GM12892 (cell line): Measurements from ENCODE around the gene TAS2R14. TPM values are rescaled to one million over a fixed set of nuclear protein-coding genes. Genes with fewer than 3 reads are reported as not detected.

ENCODE experiments used
- DNase-seq: peaks from one replicate; pipeline ENCODE4 v3.0.0; 2011; ENCODE audit not compliant: insufficient read length
- FAIRE-seq: peaks from 2 replicates; lab custom pipeline; 2011; peaks lifted over from hg19 to GRCh38; lab: Jason Lieb, UNC
- POLR2A ChIP-seq: IDR thresholded peaks from 2 replicates; pipeline ENCODE4 v1.6.1; 2011; ENCODE audit warnings: low read depth, low read length, control low read depth
- POLR2AphosphoS5 ChIP-seq: IDR thresholded peaks from 2 replicates; pipeline ENCODE4 v1.6.1; 2011; ENCODE audit warnings: low read depth, low read length, control low read depth
- TAF1 ChIP-seq: IDR thresholded peaks from 2 replicates; pipeline ENCODE4 v1.6.1; 2011; ENCODE audit warnings: low read depth, mild to moderate bottlenecking, control low read depth, low read length, borderline replicate concordance
- polyA plus RNA-seq: library from polyadenylated mRNA; unstranded; fragments of >200 nt; gene quantifications from one replicate; pipeline ENCODE4 v1.2.1, GENCODE V29; 2012; ENCODE audit warnings: missing spikeins, inconsistent platforms; ENCODE audit not compliant: missing spikeins

TAS2R14 gene, protein sequence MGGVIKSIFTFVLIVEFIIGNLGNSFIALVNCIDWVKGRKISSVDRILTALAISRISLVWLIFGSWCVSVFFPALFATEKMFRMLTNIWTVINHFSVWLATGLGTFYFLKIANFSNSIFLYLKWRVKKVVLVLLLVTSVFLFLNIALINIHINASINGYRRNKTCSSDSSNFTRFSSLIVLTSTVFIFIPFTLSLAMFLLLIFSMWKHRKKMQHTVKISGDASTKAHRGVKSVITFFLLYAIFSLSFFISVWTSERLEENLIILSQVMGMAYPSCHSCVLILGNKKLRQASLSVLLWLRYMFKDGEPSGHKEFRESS
- 2.3 TPM for polyA plus RNA-seq

- no peak for FAIRE-seq
These were observed at the start of gene TAS2R14 for GRCh38 chr12:10939163-10939562. Gene TAS2R14 (minus strand): TSS chr12:10939263. CDS start chr12:10939207, 56 bp downstream.

GRCh38 chr12:10986812-10987211 is 47.7 kb upstream of the TAS2R14 start, which contains the start of gene TAS2R50:
Gene TAS2R50 (minus strand): TSS chr12:10986912. CDS start chr12:10986860, 52 bp downstream.
- FAIRE-seq (no peak), DNase-seq (no peak)
- TF ChIP-seq POLR2A: no peak
- no peak for TF ChIP-seq TAF1
- no peak for TF ChIP-seq POLR2AphosphoS5

More at GRCh38 chr12:10939163-10939562, at the start of gene TAS2R14:
- no peak for TF ChIP-seq TAF1
- no peak for TF ChIP-seq POLR2A
- TF ChIP-seq POLR2AphosphoS5: no peak
- DNase-seq: no peak

- FAIRE-seq (no peak), DNase-seq (no peak)
- TF ChIP-seq TAF1 (no peak), POLR2A (no peak), POLR2AphosphoS5 (no peak)
These were observed 43.2 kb upstream of the TAS2R14 start for GRCh38 chr12:10982244-10982643.

- FAIRE-seq: no peak
- TF ChIP-seq TAF1: no peak
- TF ChIP-seq POLR2AphosphoS5: no peak
- no peak for TF ChIP-seq POLR2A
- DNase-seq: no peak
These were observed 35.9 kb upstream of the TAS2R14 start for GRCh38 chr12:10974965-10975364.

DNA sequence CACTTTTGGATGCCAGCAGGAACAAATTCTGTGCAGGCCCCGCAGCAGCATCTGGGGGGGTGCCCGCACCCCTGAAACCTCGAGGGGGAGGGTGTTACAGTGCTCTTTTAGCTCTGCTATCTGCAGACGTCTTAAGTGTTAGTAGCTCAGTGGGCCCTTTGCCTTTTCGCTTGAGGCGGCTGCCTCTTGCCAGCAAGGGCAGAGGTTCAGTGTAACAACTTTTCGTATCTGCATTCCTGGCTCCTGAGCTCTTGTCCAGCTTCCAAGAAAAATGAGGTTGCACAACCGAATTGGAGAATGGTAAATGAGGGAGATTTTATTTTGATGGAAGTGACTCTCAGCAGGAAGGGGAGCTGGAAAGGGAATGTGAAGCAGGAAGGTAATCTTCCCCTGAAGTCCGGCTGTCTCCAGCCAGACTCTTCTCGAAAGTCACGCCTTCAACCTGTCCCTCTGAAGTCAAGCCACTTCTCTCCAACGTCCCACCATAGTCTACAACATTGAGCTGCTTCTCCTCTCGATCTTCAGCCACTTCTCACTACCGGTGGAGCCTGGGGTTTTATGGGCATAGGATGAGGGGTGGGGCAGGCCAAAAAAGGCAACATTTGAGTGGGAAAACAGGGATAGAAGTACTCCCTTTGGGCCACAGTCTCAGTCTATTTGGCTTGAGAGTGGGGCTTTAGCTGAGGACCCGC is 29.8 kb upstream of the TAS2R14 start:
- FAIRE-seq: no peak
- TF ChIP-seq POLR2A (no peak), TAF1 (no peak), POLR2AphosphoS5 (no peak)
- no peak for DNase-seq

DNA sequence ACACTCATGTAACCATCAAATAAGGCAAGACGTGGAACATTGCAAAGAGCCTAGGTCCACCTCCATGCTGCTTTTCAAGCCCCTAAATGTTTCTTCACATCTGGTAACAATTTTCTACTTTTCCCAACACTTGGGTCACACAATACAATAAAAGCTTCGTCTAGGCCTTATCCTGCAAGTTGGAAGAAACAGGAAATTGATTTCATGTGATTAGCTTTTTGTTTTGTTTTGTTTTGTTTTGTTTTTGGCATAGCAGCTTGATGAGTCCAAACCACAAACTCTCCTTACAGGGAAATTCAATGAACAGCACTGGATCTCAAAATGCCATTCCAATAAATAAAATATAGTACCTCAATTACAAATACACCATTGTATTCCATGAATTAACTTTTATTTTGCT is 28.3 kb upstream of the TAS2R14 start:
- FAIRE-seq (no peak), DNase-seq (no peak)
- TF ChIP-seq POLR2A (no peak), TAF1 (no peak), POLR2AphosphoS5 (no peak)

DNA sequence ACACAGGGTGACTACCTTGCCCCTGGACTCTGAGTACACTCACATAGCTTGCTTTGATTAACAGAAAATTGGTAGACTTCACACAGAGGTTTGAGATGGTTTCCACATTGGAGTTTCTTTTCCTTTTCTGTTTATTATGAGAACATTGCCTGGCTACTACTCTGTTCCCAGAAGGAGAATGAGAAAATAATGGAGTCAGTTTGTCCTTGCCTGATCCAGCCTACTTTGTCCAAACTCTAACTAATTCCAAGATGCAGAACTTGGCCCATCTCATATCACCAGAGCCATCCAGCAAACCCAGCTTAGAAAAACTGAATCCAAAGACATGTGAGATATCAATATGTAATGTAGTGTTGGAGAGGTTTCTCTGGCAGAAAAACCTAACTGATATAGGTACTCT is 27.3 kb upstream of the TAS2R14 start:
- DNase-seq (no peak), FAIRE-seq (no peak)
- no peak for TF ChIP-seq POLR2A
- TF ChIP-seq POLR2AphosphoS5: no peak
- TF ChIP-seq TAF1: no peak

- TF ChIP-seq POLR2A: no peak
- TF ChIP-seq POLR2AphosphoS5: no peak
- TF ChIP-seq TAF1: no peak
- no peak for FAIRE-seq
- DNase-seq: no peak
These were observed 26.4 kb upstream of the TAS2R14 start for GRCh38 chr12:10965476-10965875.

GRCh38 chr12:10960211-10960610 is 21.1 kb upstream of the TAS2R14 start:
- DNase-seq (no peak), FAIRE-seq (no peak)
- no peak for TF ChIP-seq POLR2AphosphoS5
- no peak for TF ChIP-seq POLR2A
- TF ChIP-seq TAF1: no peak

GRCh38 chr12:10959804-10960203 is 20.7 kb upstream of the TAS2R14 start:
- TF ChIP-seq POLR2AphosphoS5 (no peak), TAF1 (no peak), POLR2A (no peak)
- FAIRE-seq: no peak

DNA sequence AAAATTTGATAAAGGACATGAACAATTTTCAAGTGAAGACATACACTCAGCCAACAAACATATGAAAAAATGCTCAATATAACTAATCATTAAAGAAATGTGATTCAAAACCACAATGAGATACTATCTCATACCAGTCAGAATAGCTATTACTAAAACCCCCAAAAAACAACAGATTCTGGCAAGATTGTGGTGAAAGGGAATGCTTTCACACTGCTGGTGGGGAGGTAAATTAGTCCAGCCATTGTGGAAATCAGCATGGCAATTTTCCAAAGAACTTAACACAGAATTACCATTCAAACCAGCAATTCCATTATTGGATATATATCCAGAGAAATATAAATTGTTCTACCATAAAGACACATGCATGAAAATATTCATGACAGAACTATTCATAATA is 18.7 kb upstream of the TAS2R14 start:
- FAIRE-seq: no peak
- no peak for DNase-seq
- TF ChIP-seq POLR2A (no peak), POLR2AphosphoS5 (no peak), TAF1 (no peak)

More at GRCh38 chr12:10959804-10960203, 20.7 kb upstream of the TAS2R14 start:
- DNase-seq: no peak

DNA sequence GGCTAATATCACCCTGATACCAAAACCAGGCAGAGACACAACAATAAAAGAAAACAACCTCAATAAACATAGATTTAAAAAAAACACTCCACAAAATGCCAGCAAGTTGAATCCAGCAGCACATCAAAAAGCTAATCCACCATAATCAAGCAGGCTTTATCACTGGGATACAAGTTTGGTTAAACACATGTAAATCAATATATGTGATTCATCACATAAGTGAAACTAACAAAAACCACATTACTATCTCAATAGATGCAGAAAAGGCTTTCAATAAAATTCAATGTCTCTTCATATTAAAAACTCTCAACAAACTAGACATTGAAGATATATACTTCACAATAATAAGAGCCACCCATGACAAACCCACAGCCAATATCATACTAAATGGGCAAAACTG is 17.0 kb upstream of the TAS2R14 start:
- no peak for FAIRE-seq
- TF ChIP-seq POLR2AphosphoS5 (no peak), POLR2A (no peak), TAF1 (no peak)
- DNase-seq: no peak
